Sigmoid colon (tissue), 4 donors: ENCODE data around the gene SCMH1.

Source experiments
- POLR2A ChIP-seq, 2 donors: fragments of 450-650 bp; IDR thresholded peaks; one replicate each; pipeline ENCODE4 v1.6.1; 2016; ENCODE audit warnings: antibody characterized with exemption in 2 of 2, mild to moderate bottlenecking in 2 of 2, moderate library complexity in 2 of 2
- POLR2AphosphoS5 ChIP-seq, 4 donors: sonication (generic); formaldehyde crosslinking; IDR thresholded peaks; one replicate each; pipeline ENCODE4 v1.6.1; 2017; ENCODE audit warnings: antibody characterized with exemption in 4 of 4
- TF ChIP-seq, protein P1 (sequence below), 4 experiments: fragments of 450-650 bp in 3 of 4; fragments of 200-600 bp in 1 of 4; IDR thresholded peaks; one replicate each; pipeline ENCODE4 v1.5.1; 2016 to 2019; ENCODE audit warnings: antibody characterized with exemption in 4 of 4, mild to moderate bottlenecking in 3 of 4, moderate library complexity in 2 of 4

DNA sequence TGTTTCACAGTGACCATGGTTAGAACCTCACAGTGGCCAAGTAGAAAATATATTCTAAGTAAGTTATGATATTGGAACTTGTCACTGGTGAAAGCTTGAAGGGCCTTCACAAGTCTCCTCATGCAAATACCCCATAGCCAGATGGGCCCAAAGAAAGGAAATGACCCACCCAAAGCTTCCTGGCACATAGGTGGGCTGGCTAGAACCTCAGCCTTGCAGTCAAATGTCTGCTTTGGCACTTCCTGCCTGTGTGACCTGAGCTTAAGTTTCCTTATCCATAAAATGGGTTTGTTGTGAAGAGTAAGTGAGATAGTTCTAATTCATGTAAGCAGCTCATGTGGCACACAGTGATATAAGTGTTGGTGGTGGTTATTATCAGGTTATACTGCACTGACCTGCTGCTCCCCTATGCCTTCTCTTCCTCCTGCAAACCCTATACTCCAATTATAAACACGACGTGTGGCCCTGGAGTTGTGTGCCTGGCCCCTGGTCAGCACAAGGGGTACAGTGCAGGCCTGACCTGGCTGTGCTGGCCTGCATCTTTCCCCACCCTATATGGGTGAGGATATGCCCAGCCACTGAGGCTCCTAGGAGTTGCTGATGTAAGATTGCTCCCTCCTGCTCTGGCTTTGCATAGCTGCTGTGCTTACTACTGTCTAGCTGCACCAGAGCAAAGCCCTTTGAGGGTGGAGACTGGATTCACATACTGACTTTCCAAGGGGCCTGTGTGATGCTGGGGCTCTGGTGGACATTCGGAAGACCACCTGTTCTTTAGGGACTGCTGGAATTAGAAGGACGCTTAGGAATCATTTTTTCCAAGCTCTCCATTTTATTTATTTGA lies 215.9 kb downstream of the SCMH1 start:
- TF ChIP-seq, protein P1, sequence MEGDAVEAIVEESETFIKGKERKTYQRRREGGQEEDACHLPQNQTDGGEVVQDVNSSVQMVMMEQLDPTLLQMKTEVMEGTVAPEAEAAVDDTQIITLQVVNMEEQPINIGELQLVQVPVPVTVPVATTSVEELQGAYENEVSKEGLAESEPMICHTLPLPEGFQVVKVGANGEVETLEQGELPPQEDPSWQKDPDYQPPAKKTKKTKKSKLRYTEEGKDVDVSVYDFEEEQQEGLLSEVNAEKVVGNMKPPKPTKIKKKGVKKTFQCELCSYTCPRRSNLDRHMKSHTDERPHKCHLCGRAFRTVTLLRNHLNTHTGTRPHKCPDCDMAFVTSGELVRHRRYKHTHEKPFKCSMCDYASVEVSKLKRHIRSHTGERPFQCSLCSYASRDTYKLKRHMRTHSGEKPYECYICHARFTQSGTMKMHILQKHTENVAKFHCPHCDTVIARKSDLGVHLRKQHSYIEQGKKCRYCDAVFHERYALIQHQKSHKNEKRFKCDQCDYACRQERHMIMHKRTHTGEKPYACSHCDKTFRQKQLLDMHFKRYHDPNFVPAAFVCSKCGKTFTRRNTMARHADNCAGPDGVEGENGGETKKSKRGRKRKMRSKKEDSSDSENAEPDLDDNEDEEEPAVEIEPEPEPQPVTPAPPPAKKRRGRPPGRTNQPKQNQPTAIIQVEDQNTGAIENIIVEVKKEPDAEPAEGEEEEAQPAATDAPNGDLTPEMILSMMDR (IDR thresholded peaks at IDR 0.05): no peak
- TF ChIP-seq POLR2AphosphoS5 (IDR thresholded peaks at IDR 0.05) (peak in 2 of 4 donors; percentile 5 to 12), POLR2A (IDR thresholded peaks at IDR 0.05) (no peak)
